BJ (cell line): ENCODE measurements around the gene MCU. TPM values are rescaled to one million over a fixed set of nuclear protein-coding genes. Genes with fewer than 3 reads are reported as not detected.

Experiments used
- CTCF ChIA-PET: fragments of 350-600 bp; formaldehyde crosslinking; extraction: SDS; loops from one replicate; lab custom pipeline; 2021; ENCODE audit warnings: antibody characterized with exemption, inconsistent platforms; lab: Yijun Ruan, JAX
- POLR2A ChIA-PET: fragments of 300-600 bp; sonication (Branson Sonifier 250); formaldehyde crosslinking; extraction: SDS; loops from one replicate; lab custom pipeline; 2021; ENCODE audit warnings: antibody characterized with exemption; lab: Charles Lee
- DNase-seq: peaks from one replicate; pipeline ENCODE4 v3.0.0-alpha.2; 2011; ENCODE audit warnings: low read depth
- H3K27me3 ChIP-seq: 2 replicates; pipeline ENCODE4 v1.6.0; 2011; ENCODE audit warnings: low read length; ENCODE audit not compliant: control insufficient read depth, insufficient read depth
- H3K36me3 ChIP-seq: 2 replicates; pipeline ENCODE4 v1.5.1; 2011; ENCODE audit warnings: low read length; ENCODE audit not compliant: control insufficient read depth, insufficient read depth
- H3K4me3 ChIP-seq: 2 replicates; pipeline ENCODE4 v1.5.1; 2011; ENCODE audit warnings: low read depth, mild to moderate bottlenecking, control low read depth, low read length
- polyA plus RNA-seq: library from polyadenylated mRNA; depleted of rRNA; stranded (reverse); fragments of >200 nt; gene quantifications from 2 replicates; pipeline ENCODE4 v1.2.3, GENCODE V29; 2011
- TF ChIP-seq, protein P1 (sequence below): IDR thresholded peaks from 2 replicates; pipeline ENCODE4 v1.5.1; 2011; ENCODE audit warnings: low read depth, mild to moderate bottlenecking, control low read depth, inconsistent platforms, low read length, moderate library complexity; ENCODE audit not compliant: insufficient read depth

MCU gene
- polyA plus RNA-seq, 1 experiment, result 78.7 TPM

DNA sequence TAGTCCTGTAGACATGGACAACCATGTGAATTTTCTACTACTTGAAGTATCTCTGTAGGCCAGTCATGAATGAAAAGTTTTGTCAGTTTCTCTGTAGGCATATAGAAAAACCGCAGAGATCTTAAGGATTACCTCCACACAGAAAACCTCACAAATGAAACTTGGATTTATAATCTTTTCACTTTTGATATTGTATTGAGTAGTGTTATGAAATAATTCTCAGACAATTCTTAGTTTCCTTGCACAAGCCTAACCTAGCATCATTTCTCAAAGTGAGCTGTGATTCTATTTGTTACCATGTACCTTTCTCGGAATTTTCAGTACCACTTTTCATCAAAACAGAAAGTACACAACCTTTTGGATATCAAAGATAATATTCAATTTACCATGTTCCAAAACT is 150.2 kb downstream of the MCU start:
- Histone ChIP-seq H3K36me3 (no peaks in the 10 kb centered on the region), H3K27me3 (no peaks in the 10 kb centered on the region), H3K4me3 (no peak overlapping the region)
- CTCF ChIA-PET, result interaction anchor here (1.5 kb wide), 1 partner anchor 477 kb away, joined by 3 read pairs; no protein-coding TSS in a partner anchor
- POLR2A ChIA-PET, result no interaction called here
- DNase-seq, result no peak
- TF ChIP-seq, protein P1, sequence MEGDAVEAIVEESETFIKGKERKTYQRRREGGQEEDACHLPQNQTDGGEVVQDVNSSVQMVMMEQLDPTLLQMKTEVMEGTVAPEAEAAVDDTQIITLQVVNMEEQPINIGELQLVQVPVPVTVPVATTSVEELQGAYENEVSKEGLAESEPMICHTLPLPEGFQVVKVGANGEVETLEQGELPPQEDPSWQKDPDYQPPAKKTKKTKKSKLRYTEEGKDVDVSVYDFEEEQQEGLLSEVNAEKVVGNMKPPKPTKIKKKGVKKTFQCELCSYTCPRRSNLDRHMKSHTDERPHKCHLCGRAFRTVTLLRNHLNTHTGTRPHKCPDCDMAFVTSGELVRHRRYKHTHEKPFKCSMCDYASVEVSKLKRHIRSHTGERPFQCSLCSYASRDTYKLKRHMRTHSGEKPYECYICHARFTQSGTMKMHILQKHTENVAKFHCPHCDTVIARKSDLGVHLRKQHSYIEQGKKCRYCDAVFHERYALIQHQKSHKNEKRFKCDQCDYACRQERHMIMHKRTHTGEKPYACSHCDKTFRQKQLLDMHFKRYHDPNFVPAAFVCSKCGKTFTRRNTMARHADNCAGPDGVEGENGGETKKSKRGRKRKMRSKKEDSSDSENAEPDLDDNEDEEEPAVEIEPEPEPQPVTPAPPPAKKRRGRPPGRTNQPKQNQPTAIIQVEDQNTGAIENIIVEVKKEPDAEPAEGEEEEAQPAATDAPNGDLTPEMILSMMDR, result no peak

DNA sequence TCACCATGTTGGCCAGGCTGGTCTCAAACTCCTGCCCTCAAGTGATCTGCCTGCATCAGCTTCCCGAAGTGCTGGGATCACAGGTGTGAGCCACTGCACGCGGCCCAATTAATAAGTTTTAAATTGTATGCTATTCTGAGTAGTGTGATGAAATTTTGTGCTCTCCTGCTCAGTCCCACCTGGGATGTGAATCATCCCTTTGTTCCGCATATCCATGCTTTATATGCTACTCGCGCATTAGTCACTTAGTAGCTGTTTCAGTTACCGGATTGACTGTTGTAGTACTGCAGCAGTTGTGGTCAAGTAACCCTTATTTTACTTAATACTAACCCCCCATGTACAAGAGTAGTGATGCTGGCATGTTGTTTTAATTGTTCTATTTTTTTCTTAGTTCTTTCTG is 154.3 kb downstream of the MCU start:
- CTCF ChIA-PET, result interaction anchor here (0.7 to 0.9 kb wide), 2 partner anchors 10 to 12 kb away, joined by 3 to 5 read pairs; no protein-coding TSS in a partner anchor
- POLR2A ChIA-PET, result no interaction called here
- TF ChIP-seq, protein P1, result no peak
- Histone ChIP-seq H3K27me3 (no peaks in the 10 kb centered on the region), H3K4me3 (no peak overlapping the region), H3K36me3 (no peaks in the 10 kb centered on the region)
- DNase-seq, result peak; percentile 26

DNA sequence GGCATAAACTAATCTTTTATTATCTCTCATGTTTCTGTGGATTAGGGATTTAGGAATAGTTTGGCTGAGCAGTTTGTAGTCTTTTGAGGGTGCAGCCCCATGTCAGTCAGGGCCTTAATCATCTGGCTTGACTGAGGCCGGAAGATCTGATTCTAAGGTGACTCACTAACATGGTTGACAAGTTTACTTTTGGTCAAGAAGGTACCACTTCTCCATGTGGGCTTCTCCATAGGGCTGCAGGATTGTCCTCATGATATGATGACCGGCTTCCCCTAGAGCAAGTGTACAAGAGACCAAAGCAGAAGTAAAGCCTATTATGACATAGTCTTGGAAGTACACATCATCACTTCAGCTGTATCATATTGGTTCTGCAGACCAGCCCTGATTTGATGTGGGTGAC is 155.7 kb downstream of the MCU start:
- Histone ChIP-seq H3K4me3 (no peak overlapping the region), H3K27me3 (no peaks in the 10 kb centered on the region), H3K36me3 (no peaks in the 10 kb centered on the region)
- no peak for DNase-seq
- TF ChIP-seq, protein P1, result no peak
- POLR2A ChIA-PET, result no interaction called here
- CTCF ChIA-PET, result no interaction called here

DNA sequence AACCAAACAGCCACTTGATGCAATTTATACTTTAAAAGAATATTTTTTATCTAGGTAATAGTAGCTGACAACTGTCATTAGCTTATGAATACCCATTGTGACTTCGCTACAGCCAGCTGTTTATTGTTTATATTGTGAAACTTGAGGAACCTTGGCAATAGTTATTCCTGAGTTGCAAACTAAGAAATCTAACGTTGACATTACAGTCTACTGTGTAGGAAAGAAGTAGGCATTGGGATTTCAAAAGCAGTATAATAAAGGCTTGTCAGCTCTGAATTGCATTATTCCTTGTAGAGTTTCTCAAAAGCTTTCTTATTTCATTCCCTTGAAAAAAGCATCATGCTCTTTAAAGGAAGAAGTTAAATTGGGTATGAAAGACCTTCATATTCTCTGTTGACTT is 158.9 kb downstream of the MCU start:
- TF ChIP-seq, protein P1, result no peak
- H3K4me3 ChIP-seq, result no peak overlapping the region
- POLR2A ChIA-PET, result no interaction called here
- no peaks in the 10 kb centered on the region for H3K27me3 ChIP-seq
- CTCF ChIA-PET, result interaction anchor here (1.7 kb wide), 1 partner anchor 17 kb away, joined by 7 read pairs; no protein-coding TSS in a partner anchor
- H3K36me3 ChIP-seq, result no peaks in the 10 kb centered on the region
- DNase-seq, result no peak

DNA sequence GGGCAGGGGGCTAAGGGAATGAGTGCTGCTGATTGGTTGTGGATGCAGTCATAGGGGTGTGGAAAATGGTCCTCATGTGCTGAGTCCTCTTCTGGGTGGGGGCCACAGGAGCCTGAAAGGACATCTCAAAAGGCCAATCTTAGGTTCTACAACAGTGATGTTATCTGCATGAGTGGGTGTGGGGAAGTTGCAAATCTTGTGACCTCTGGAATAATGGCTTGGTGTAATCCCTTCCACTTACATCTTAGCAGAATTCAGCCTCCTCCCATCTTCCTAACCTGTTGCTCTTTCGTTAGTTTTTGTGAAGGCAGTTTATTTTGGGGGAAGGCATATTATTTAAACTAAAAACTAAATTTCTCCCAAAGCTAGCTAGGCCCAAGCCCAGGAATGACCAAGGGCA is 159.6 kb downstream of the MCU start:
- no peaks in the 10 kb centered on the region for H3K27me3 ChIP-seq
- ChIA-PET POLR2A (no interaction called here), CTCF (no interaction called here)
- no peaks in the 10 kb centered on the region for H3K36me3 ChIP-seq
- no peak for DNase-seq
- no peak overlapping the region for H3K4me3 ChIP-seq
- TF ChIP-seq, protein P1, result no peak
